GM10266 (cell line): ENCODE measurements around the gene RGP1.

Experiments used
- DNase-seq: peaks from one replicate; pipeline ENCODE4 v3.0.0; 2012; ENCODE audit errors: extremely low spot score
- CTCF ChIP-seq: IDR thresholded peaks from 2 replicates; pipeline ENCODE4 v1.5.1; 2012; ENCODE audit warnings: mild to moderate bottlenecking, low read depth; ENCODE audit not compliant: control insufficient read depth, insufficient read depth; ENCODE audit errors: missing control alignments

Gene RGP1

DNA sequence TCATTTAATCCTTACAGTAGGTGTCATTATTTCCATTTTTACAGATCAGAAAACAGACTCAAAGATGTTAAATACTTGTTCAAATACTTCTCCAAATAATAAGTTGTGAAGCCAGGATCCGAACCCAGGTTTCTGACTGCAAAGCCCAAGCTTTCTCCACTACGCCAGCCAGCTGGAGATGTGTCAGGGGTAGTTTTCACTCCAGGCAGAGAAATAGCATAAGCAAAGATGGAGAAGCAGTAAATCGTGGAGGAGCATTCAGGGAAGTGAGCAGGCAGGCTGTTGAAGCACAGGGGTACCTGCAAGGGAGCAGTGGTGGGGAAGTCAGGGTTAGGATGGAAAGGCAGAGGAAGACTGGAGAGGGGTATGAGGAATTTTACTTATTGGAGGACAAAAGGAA lies 20.0 kb upstream of the RGP1 start:
- no peak for TF ChIP-seq CTCF
- DNase-seq = no peak

DNA sequence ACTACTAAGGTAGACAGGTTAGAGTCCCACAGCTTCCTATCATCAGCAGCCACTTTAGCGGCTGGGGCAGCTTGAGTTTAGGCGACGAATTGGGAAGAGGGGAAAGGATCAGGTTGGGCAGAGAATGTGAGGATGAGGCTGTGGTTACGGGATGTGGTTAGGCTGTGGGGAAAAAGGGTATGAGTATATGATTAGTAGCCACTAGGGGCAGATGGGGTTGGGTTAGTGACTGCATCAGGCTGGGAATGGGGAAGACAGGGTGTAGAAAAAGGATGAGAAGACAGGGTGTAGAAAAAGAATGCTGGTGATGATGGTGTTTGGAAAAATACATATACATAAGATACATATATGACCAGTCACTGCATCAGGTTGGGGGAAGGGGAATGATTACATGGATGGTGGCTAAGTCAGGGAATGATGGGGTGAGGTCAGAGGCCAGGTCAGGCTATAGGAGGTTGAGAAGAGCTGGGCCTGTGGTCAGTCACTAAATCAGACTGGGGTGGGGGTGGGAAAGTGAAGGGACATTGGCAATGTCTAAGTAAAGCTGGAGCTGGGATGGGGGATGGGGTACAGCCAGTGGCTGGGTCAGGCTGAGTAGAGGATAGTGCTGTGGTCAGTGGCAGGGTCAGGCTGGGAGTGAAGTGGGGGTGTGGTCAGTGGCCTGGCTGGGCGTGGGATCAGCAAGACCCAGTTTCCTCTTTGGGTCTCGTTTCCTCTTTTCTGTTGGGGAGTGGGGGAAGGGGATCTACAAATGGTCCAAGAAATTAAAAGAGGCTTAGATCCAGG lies 19.2 kb upstream of the RGP1 start:
- TF ChIP-seq CTCF = peak; percentile 46
- no peak for DNase-seq

DNA sequence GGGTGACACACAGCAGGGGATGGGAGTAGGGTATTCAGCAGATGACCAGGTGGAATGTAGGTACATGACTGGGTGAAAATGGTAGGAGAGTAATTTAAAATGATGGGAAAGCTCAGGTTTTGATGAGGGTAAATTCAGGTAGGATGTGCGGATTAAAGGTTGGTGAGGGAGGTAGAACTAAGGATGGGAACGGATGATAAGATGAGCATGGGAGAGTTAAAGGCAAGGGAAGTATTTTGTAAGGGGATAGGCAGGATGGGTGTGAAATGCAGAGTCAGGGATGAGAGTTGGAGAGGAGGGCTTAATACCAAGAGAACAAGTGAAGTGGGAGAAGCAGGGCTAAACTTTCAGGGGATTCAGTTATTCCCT lies 18.6 kb upstream of the RGP1 start:
- no peak for TF ChIP-seq CTCF
- no peak for DNase-seq

DNA sequence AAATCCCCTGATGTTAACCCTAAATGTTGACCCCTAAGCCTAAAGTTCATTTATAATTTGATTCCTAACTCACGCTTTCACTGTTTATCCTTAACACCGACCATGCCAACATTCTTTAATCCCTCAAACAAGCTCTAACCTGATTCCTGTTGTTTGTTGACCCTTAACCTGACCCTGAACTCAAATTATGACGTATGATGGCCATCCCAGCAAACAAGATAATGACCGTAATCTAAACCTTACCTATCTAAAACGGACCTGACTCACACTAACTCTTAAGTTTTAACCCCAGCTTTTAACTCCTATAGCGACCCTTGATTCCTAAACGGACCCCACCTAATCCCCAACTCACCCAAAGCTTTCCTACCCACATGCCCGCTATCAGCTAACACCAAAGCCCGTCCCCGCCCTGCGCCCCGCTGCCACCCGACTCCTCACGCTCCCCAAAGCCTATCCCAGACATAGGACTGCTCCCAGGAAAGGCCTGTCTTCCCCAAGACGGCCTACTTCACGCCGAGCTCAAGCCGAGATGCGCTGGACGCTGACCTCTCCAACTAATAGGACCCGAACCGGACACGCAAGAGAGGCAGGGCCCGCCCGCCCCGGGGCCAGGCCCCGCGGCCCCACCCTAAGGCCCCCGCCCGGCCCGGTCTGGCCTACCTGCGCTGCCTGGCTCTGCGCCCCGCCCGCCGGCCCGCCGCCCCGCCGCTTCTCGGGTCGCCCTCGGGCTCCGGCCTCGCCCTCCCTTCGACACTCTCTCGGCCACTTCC lies 17.5 kb upstream of the RGP1 start:
- TF ChIP-seq CTCF = no peak
- DNase-seq = no peak

GRCh38 chr9:35732185-35732799 lies 16.8 kb upstream of the RGP1 start, which contains the start of the genes CREB3 and TLN1:
TSS of gene CREB3 (plus strand) at chr9:35732666. CDS start at chr9:35732773, 107 bp downstream.
TSS of gene TLN1 (minus strand) at chr9:35732195. CDS start at chr9:35725694, 6,501 bp downstream.
- TF ChIP-seq CTCF = peak; percentile 50
- DNase-seq = peak; percentile 97

- peak; percentile 58 for DNase-seq
- TF ChIP-seq CTCF = no peak
These were observed 16.1 kb upstream of the RGP1 start for GRCh38 chr9:35732800-35733541.
